ENCODE measurements around the gene CELF3. TPM values are rescaled to one million over a fixed set of nuclear protein-coding genes. Genes with fewer than 3 reads are reported as not detected.
A peak's percentile ranks its signal among the peaks of the same experiment; 100 is the strongest.

Gene CELF3
- total and polyA plus RNA-seq, 9 of the 15 experiments (the other 6 are each of a cell fraction or from before 2014, with no cell fraction given): not detected

DNA sequence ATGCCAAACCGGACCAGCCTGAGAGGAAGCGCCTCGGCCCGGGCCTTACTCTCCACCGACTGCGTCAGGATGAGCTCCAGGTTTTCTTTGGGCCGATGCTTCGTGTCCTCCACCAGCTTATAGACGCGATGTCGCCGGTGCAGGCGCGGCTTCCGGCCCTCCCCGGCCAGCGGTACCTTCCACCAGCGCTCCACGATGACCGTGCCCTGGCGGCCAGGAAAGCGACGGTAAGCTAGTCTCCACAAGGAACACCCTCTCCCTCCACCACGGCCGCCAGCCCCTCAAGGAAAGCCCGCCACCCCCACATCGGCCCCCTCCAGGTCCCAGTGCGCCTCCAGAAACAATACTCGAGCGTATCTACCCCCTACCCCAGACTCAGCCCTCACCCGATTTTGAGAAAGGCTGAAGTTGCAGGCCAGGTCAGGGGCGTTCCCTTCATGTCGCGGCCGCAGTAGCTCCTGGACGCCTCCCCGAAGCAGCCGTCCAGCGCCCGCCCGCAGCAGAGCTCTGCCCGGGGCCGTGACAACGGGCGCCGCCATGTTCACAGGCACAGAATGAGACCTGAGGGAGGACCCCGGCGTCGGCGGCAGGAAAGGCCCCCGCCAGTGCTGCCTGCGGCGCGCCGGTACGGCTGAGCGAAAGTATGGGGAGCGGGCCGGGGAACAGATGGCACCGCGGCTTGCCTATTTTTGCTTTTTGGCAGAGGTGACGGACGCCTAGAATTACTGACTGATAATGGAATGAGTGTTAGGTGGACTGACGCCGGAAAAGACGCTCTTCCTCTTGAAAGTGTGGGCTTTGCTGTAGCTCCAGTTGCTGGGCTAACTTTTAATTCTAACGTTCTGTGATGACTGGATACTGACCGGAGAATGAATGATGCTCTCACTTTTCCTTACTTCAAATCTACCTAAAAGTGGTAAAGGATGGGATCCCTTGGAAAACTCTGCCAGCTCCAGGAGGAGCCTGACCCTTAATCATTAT is 46.6 kb upstream of the CELF3 start, which contains the start of gene MRPL9 (continued):
- TF ChIP-seq, protein P1, sequence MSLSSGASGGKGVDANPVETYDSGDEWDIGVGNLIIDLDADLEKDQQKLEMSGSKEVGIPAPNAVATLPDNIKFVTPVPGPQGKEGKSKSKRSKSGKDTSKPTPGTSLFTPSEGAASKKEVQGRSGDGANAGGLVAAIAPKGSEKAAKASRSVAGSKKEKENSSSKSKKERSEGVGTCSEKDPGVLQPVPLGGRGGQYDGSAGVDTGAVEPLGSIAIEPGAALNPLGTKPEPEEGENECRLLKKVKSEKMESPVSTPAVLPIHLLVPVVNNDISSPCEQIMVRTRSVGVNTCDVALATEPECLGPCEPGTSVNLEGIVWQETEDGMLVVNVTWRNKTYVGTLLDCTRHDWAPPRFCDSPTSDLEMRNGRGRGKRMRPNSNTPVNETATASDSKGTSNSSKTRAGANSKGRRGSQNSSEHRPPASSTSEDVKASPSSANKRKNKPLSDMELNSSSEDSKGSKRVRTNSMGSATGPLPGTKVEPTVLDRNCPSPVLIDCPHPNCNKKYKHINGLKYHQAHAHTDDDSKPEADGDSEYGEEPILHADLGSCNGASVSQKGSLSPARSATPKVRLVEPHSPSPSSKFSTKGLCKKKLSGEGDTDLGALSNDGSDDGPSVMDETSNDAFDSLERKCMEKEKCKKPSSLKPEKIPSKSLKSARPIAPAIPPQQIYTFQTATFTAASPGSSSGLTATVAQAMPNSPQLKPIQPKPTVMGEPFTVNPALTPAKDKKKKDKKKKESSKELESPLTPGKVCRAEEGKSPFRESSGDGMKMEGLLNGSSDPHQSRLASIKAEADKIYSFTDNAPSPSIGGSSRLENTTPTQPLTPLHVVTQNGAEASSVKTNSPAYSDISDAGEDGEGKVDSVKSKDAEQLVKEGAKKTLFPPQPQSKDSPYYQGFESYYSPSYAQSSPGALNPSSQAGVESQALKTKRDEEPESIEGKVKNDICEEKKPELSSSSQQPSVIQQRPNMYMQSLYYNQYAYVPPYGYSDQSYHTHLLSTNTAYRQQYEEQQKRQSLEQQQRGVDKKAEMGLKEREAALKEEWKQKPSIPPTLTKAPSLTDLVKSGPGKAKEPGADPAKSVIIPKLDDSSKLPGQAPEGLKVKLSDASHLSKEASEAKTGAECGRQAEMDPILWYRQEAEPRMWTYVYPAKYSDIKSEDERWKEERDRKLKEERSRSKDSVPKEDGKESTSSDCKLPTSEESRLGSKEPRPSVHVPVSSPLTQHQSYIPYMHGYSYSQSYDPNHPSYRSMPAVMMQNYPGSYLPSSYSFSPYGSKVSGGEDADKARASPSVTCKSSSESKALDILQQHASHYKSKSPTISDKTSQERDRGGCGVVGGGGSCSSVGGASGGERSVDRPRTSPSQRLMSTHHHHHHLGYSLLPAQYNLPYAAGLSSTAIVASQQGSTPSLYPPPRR (CRISPR knock-in tag; IDR thresholded peaks at IDR 0.05; ENCODE audit: borderline replicate concordance): no peak
- TF ChIP-seq MBD2 (IDR thresholded peaks at IDR 0.05; ENCODE audit: borderline replicate concordance, low read depth): peak; percentile 74
- TF ChIP-seq, protein P2, sequence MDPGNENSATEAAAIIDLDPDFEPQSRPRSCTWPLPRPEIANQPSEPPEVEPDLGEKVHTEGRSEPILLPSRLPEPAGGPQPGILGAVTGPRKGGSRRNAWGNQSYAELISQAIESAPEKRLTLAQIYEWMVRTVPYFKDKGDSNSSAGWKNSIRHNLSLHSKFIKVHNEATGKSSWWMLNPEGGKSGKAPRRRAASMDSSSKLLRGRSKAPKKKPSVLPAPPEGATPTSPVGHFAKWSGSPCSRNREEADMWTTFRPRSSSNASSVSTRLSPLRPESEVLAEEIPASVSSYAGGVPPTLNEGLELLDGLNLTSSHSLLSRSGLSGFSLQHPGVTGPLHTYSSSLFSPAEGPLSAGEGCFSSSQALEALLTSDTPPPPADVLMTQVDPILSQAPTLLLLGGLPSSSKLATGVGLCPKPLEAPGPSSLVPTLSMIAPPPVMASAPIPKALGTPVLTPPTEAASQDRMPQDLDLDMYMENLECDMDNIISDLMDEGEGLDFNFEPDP (CRISPR knock-in tag; IDR thresholded peaks at IDR 0.05): no peak
- no peak for TF ChIP-seq EZH2 (IDR thresholded peaks at IDR 0.05; ENCODE audit: borderline replicate concordance, low read depth, low read length)
- TF ChIP-seq KAT2B (IDR thresholded peaks at IDR 0.05; ENCODE audit: low read depth, low read length): no peak
- TF ChIP-seq, protein P3, sequence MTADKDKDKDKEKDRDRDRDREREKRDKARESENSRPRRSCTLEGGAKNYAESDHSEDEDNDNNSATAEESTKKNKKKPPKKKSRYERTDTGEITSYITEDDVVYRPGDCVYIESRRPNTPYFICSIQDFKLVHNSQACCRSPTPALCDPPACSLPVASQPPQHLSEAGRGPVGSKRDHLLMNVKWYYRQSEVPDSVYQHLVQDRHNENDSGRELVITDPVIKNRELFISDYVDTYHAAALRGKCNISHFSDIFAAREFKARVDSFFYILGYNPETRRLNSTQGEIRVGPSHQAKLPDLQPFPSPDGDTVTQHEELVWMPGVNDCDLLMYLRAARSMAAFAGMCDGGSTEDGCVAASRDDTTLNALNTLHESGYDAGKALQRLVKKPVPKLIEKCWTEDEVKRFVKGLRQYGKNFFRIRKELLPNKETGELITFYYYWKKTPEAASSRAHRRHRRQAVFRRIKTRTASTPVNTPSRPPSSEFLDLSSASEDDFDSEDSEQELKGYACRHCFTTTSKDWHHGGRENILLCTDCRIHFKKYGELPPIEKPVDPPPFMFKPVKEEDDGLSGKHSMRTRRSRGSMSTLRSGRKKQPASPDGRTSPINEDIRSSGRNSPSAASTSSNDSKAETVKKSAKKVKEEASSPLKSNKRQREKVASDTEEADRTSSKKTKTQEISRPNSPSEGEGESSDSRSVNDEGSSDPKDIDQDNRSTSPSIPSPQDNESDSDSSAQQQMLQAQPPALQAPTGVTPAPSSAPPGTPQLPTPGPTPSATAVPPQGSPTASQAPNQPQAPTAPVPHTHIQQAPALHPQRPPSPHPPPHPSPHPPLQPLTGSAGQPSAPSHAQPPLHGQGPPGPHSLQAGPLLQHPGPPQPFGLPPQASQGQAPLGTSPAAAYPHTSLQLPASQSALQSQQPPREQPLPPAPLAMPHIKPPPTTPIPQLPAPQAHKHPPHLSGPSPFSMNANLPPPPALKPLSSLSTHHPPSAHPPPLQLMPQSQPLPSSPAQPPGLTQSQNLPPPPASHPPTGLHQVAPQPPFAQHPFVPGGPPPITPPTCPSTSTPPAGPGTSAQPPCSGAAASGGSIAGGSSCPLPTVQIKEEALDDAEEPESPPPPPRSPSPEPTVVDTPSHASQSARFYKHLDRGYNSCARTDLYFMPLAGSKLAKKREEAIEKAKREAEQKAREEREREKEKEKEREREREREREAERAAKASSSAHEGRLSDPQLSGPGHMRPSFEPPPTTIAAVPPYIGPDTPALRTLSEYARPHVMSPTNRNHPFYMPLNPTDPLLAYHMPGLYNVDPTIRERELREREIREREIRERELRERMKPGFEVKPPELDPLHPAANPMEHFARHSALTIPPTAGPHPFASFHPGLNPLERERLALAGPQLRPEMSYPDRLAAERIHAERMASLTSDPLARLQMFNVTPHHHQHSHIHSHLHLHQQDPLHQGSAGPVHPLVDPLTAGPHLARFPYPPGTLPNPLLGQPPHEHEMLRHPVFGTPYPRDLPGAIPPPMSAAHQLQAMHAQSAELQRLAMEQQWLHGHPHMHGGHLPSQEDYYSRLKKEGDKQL (CRISPR knock-in tag; IDR thresholded peaks at IDR 0.05; ENCODE audit: borderline replicate concordance): no peak
- 0 out of 4 replicates have a peak, but pooled peaks of 1 of the 2 experiments have one; percentile 44 for TF ChIP-seq FOXA3 (CRISPR knock-in tag; conservative IDR thresholded peaks at IDR 0.05 in 1 of 2, IDR thresholded peaks at IDR 0.05 in 1 of 2)
- TF ChIP-seq, protein P4, sequence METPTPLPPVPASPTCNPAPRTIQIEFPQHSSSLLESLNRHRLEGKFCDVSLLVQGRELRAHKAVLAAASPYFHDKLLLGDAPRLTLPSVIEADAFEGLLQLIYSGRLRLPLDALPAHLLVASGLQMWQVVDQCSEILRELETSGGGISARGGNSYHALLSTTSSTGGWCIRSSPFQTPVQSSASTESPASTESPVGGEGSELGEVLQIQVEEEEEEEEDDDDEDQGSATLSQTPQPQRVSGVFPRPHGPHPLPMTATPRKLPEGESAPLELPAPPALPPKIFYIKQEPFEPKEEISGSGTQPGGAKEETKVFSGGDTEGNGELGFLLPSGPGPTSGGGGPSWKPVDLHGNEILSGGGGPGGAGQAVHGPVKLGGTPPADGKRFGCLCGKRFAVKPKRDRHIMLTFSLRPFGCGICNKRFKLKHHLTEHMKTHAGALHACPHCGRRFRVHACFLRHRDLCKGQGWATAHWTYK (CRISPR knock-in tag; IDR thresholded peaks at IDR 0.05): 0 out of 2 replicates have a peak, but pooled peaks have one; percentile 69
- peak; percentile 67 for TF ChIP-seq GABPA (tag; conservative IDR thresholded peaks at IDR 0.05; ENCODE audit: low read depth)
